CD4-positive, alpha-beta memory T cell (primary cell): Measurements from ENCODE around the gene RSL1D1. TPM values are rescaled to one million over a fixed set of nuclear protein-coding genes. Genes with fewer than 3 reads are reported as not detected.
A peak's percentile ranks its signal among the peaks of the same experiment; 100 is the strongest.

Experiments
- CTCF ChIA-PET: fragments of 350-600 bp; sonication (Branson Sonifier 250); formaldehyde crosslinking; loops from one replicate; lab custom pipeline; 2021; ENCODE audit warnings: inconsistent platforms; ENCODE audit not compliant: partially characterized antibody; lab: Charles Lee
- POLR2A ChIA-PET: fragments of 350-600 bp; sonication (Branson Sonifier 250); formaldehyde crosslinking; loops from one replicate; lab custom pipeline; 2021; ENCODE audit not compliant: partially characterized antibody; lab: Charles Lee
- DNase-seq, 5 donors: peaks; one replicate each; pipeline versions ENCODE4 v3.0.0 to v3.0.0-alpha.2; 2020 to 2022; ENCODE audit warnings: mixed read lengths in 1 of 5
- H3K27ac ChIP-seq: one replicate; pipeline ENCODE4 v1.7.0; 2013; ENCODE audit warnings: low read depth, low read length
- H3K27me3 ChIP-seq: 2 replicates; pipeline ENCODE4 v1.7.0; 2013; ENCODE audit warnings: mild to moderate bottlenecking, low read length, moderate library complexity; ENCODE audit not compliant: insufficient read depth
- H3K36me3 ChIP-seq: 2 replicates; pipeline ENCODE4 v1.7.0; 2013; ENCODE audit warnings: mild to moderate bottlenecking, low read length, moderate library complexity; ENCODE audit not compliant: insufficient read depth
- H3K4me1 ChIP-seq: 2 replicates; pipeline ENCODE4 v1.7.0; 2013; ENCODE audit warnings: mild to moderate bottlenecking, low read length, moderate library complexity; ENCODE audit not compliant: insufficient read depth
- H3K4me3 ChIP-seq, 2 donors: one replicate each; pipeline ENCODE4 v1.7.0; 2013; ENCODE audit warnings: low read length in 2 of 2, mild to moderate bottlenecking in 1 of 2
- H3K9me3 ChIP-seq, 2 donors: one replicate each; pipeline ENCODE4 v1.7.0; 2013; ENCODE audit warnings: low read length in 2 of 2, control low read depth in 1 of 2; ENCODE audit not compliant: control insufficient read depth in 1 of 2
- H3K27ac Mint-ChIP-seq, 7 donors: one replicate each; pipeline ENCODE4 v1.8.0; 2020 to 2021; ENCODE audit warnings: mixed read lengths in 7 of 7, mild to moderate bottlenecking in 6 of 7, inconsistent platforms in 3 of 7, moderate library complexity in 3 of 7
- H3K27me3 Mint-ChIP-seq, 2 donors: one replicate each; pipeline ENCODE4 v1.8.0; 2020 to 2021; ENCODE audit warnings: mixed read lengths in 2 of 2
- H3K36me3 Mint-ChIP-seq, 2 donors: one replicate each; pipeline ENCODE4 v1.8.0; 2020 to 2021; ENCODE audit warnings: mixed read lengths in 2 of 2, inconsistent platforms in 1 of 2, mild to moderate bottlenecking in 1 of 2
- H3K4me1 Mint-ChIP-seq, 4 donors: one replicate each; pipeline ENCODE4 v1.8.0; 2020 to 2021; ENCODE audit warnings: mixed read lengths in 4 of 4, mild to moderate bottlenecking in 1 of 4
- H3K4me3 Mint-ChIP-seq, 8 donors: one replicate each; pipeline ENCODE4 v1.8.0; 2020 to 2021; ENCODE audit warnings: mixed read lengths in 8 of 8, mild to moderate bottlenecking in 7 of 8, moderate library complexity in 6 of 8, inconsistent platforms in 3 of 8
- H3K9me3 Mint-ChIP-seq, 8 donors: one replicate each; pipeline ENCODE4 v1.8.0; 2020 to 2021; ENCODE audit warnings: mixed read lengths in 8 of 8, mild to moderate bottlenecking in 5 of 8, inconsistent platforms in 3 of 8, moderate library complexity in 1 of 8
- intact Hi-C: fragments of 100-400 bp; cut with micrococcal nuclease; formaldehyde crosslinking; loops from one replicate; pipeline ENCODE4 v1.15.1; 2023
- polyA plus RNA-seq, 2 donors: library from polyadenylated mRNA; unstranded; fragments of 300-500 nt; fragmentation: Illumina TruSeq; gene quantifications; one replicate each; pipeline ENCODE4 v1.2.3, GENCODE V29; 2021
- total RNA-seq, 2 experiments: library from RNA; stranded (reverse); gene quantifications; one replicate each; pipeline ENCODE4 v1.2.3, GENCODE V29; 2021

The RSL1D1 gene
- total and polyA plus RNA-seq, 4 experiments from 2014 or later = 124 to 325 (median 193) TPM

DNA sequence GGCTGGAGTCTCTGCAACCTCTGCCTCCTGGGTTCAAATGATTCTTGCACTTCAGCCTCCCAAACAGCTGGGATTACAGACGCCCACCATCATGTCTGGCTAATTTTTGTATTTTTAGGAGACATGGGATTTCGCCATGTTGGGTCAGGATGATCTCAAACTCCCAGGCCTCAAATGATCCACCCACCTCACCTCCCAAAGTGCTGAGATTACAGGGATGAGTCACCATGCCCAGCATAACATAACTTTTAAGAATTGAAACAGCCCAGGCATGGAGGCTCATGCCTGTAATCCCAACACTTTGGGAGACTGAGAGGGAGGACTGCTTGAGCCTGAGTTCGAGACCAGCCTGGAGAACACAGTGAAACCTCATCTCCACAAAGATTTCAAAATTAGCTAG, 2.5 kb downstream of the RSL1D1 start:
- DNase-seq = no peak
- peak overlapping the region in 2 of 7 donors; percentile 60 to 65 for H3K27ac Mint-ChIP-seq
- peaks cover 20 to 68% of the 10 kb centered on the region in 2 donors for H3K36me3 Mint-ChIP-seq

GRCh38 chr16:11844499-11844898, 6.8 kb downstream of the RSL1D1 start:
- ChIA-PET CTCF (no interaction called here), POLR2A (no interaction called here)
- H3K36me3 ChIP-seq = peaks cover 79% of the 10 kb centered on the region
- no peak overlapping the region for H3K4me3 Mint-ChIP-seq
- intact Hi-C loops = no loop called here
- H3K27me3 Mint-ChIP-seq = no peaks in the 10 kb centered on the region
- no peak overlapping the region for H3K27ac ChIP-seq
- H3K36me3 Mint-ChIP-seq = peaks cover 34 to 71% of the 10 kb centered on the region in 2 donors
- peaks cover 6 to 28% (median 16%) of the 10 kb centered on the region in 4 donors for H3K4me1 Mint-ChIP-seq
- DNase-seq = no peak
- peaks cover 0 to 2% (median 0%) of the 10 kb centered on the region in 8 donors for H3K9me3 Mint-ChIP-seq
- H3K27me3 ChIP-seq = no peaks in the 10 kb centered on the region
- no peak overlapping the region for H3K27ac Mint-ChIP-seq
- peaks cover 14% of the 10 kb centered on the region for H3K4me1 ChIP-seq
- no peaks in the 10 kb centered on the region for H3K9me3 ChIP-seq
- H3K4me3 ChIP-seq = no peak overlapping the region

More for the DNA sequence above, 2.5 kb downstream of the RSL1D1 start:
- Histone ChIP-seq H3K9me3 (no peaks in the 10 kb centered on the region), H3K27ac (no peak overlapping the region), H3K4me3 (no peak overlapping the region), H3K27me3 (no peaks in the 10 kb centered on the region), H3K4me1 (peaks cover 43% of the 10 kb centered on the region), H3K36me3 (peaks cover 51% of the 10 kb centered on the region)
- Mint-ChIP-seq H3K4me1 (peaks cover 18 to 64% (median 35%) of the 10 kb centered on the region in 4 donors), H3K4me3 (peak overlapping the region in 5 of 8 donors; percentile 42 to 76 (median 72)), H3K27me3 (no peaks in the 10 kb centered on the region), H3K9me3 (peaks cover 0 to 3% (median 0%) of the 10 kb centered on the region in 8 donors)
- intact Hi-C loops = no loop called here
- ChIA-PET CTCF (interaction anchor here (1.9 kb wide), 1 partner anchor 51 kb away, joined by 4 read pairs; the partner anchor contains the start of gene ZC3H7A), POLR2A (interaction anchor here (1.0 kb wide), 1 partner anchor 10 kb away, joined by 3 read pairs; no protein-coding TSS in a partner anchor)

GRCh38 chr16:11843861-11844260, 7.5 kb downstream of the RSL1D1 start:
- Mint-ChIP-seq H3K27ac (peak overlapping the region in 2 of 7 donors; percentile 42 to 57), H3K4me3 (no peak overlapping the region), H3K4me1 (peaks cover 2 to 22% (median 12%) of the 10 kb centered on the region in 4 donors), H3K36me3 (peaks cover 36 to 73% of the 10 kb centered on the region in 2 donors), H3K9me3 (peaks cover 0 to 2% (median 0%) of the 10 kb centered on the region in 8 donors), H3K27me3 (no peaks in the 10 kb centered on the region)
- Histone ChIP-seq H3K4me3 (no peak overlapping the region), H3K9me3 (no peaks in the 10 kb centered on the region), H3K36me3 (peaks cover 80% of the 10 kb centered on the region), H3K27ac (no peak overlapping the region), H3K4me1 (peaks cover 8% of the 10 kb centered on the region), H3K27me3 (no peaks in the 10 kb centered on the region)
- ChIA-PET CTCF (no interaction called here), POLR2A (no interaction called here)
- DNase-seq = no peak
- intact Hi-C loops = loop anchor here (2.0 kb wide), 1 partner anchor 79 kb away; no protein-coding TSS in a partner anchor

GRCh38 chr16:11843206-11843605, 8.1 kb downstream of the RSL1D1 start:
- H3K36me3 Mint-ChIP-seq = peaks cover 36 to 68% of the 10 kb centered on the region in 2 donors

GRCh38 chr16:11841026-11841425, 10.3 kb downstream of the RSL1D1 start:
- H3K27ac ChIP-seq = no peak overlapping the region
- no peaks in the 10 kb centered on the region for H3K27me3 ChIP-seq
- H3K4me1 ChIP-seq = no peaks in the 10 kb centered on the region
- no peak overlapping the region for H3K4me3 ChIP-seq
- Mint-ChIP-seq H3K36me3 (peaks cover 50 to 70% of the 10 kb centered on the region in 2 donors), H3K27ac (no peak overlapping the region), H3K4me3 (no peak overlapping the region), H3K4me1 (peaks cover 2 to 9% (median 6%) of the 10 kb centered on the region in 4 donors), H3K27me3 (no peaks in the 10 kb centered on the region), H3K9me3 (peaks cover 0 to 2% (median 0%) of the 10 kb centered on the region in 8 donors)
- CTCF ChIA-PET = interaction anchor here (1.2 kb wide), 2 partner anchors 43 to 435 kb away, joined by 3 to 4 read pairs; partner anchors contain the start of gene ZC3H7A
- no peak for DNase-seq
- intact Hi-C loops = no loop called here
- POLR2A ChIA-PET = interaction anchor here (1.5 kb wide), 1 partner anchor 44 kb away, joined by 4 read pairs; the partner anchor contains the start of gene ZC3H7A
- no peaks in the 10 kb centered on the region for H3K9me3 ChIP-seq
- H3K36me3 ChIP-seq = peaks cover 72% of the 10 kb centered on the region

More at GRCh38 chr16:11843206-11843605, 8.1 kb downstream of the RSL1D1 start:
- Histone ChIP-seq H3K4me3 (no peak overlapping the region), H3K27ac (no peak overlapping the region), H3K9me3 (no peaks in the 10 kb centered on the region), H3K36me3 (peaks cover 76% of the 10 kb centered on the region), H3K4me1 (peaks cover 1% of the 10 kb centered on the region), H3K27me3 (no peaks in the 10 kb centered on the region)
- no peak overlapping the region for H3K4me3 Mint-ChIP-seq
- peaks cover 0 to 2% (median 0%) of the 10 kb centered on the region in 8 donors for H3K9me3 Mint-ChIP-seq
- no peak for DNase-seq
- peaks cover 2 to 16% (median 9%) of the 10 kb centered on the region in 4 donors for H3K4me1 Mint-ChIP-seq
- CTCF ChIA-PET = no interaction called here
- intact Hi-C loops = loop anchor here (2.0 kb wide), 1 partner anchor 78 kb away; no protein-coding TSS in a partner anchor
- no peaks in the 10 kb centered on the region for H3K27me3 Mint-ChIP-seq
- H3K27ac Mint-ChIP-seq = peak overlapping the region in 1 of 7 donors; percentile 75
- POLR2A ChIA-PET = no interaction called here

DNA sequence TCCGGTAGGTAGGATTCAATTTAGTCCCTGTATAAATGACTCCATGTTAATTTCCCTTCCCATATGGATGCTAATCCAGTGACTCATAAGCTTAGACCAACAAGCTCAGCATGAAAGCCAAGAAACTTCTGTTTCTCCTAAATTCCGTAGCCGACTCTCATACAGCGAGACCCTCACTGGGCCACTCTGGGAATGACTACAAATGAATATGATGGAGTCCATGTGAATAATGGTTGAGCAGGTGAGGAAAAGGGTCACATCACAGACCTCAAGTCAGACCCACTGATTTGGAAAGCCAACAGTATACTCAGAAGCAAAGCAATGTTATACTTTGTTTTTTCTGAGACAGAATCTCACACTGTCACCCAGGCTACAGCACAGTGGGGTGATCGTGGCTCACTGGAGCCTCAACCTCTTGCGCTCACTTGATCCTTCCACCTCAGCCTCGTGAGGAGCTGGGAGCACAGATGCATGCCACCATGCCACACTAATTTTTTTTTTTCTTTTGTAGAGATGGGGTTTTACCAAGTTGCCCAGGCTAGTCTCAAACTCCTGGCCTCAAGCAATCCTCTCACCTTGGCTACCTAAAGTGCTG, 14.6 kb downstream of the RSL1D1 start:
- H3K9me3 Mint-ChIP-seq = peaks cover 0 to 1% (median 0%) of the 10 kb centered on the region in 8 donors
- ChIA-PET POLR2A (interaction anchor here (1.1 kb wide), 1 partner anchor 40 kb away, joined by 3 read pairs; the partner anchor contains the start of gene ZC3H7A), CTCF (no interaction called here)
- peaks cover 44% of the 10 kb centered on the region for H3K36me3 ChIP-seq
- H3K36me3 Mint-ChIP-seq = peaks cover 39 to 49% of the 10 kb centered on the region in 2 donors
- peaks cover 0 to 2% (median 0%) of the 10 kb centered on the region in 4 donors for H3K4me1 Mint-ChIP-seq
- intact Hi-C loops = no loop called here
- no peak overlapping the region for H3K4me3 Mint-ChIP-seq
- no peaks in the 10 kb centered on the region for H3K4me1 ChIP-seq
- H3K9me3 ChIP-seq = no peaks in the 10 kb centered on the region
- no peak for DNase-seq
- H3K27me3 Mint-ChIP-seq = no peaks in the 10 kb centered on the region
- no peaks in the 10 kb centered on the region for H3K27me3 ChIP-seq
- H3K4me3 ChIP-seq = no peak overlapping the region
- no peak overlapping the region for H3K27ac ChIP-seq
- peak overlapping the region in 2 of 7 donors; percentile 8 to 29 for H3K27ac Mint-ChIP-seq
